C4-2B (cell line): Measurements from ENCODE around the gene FUNDC2.

Experiments
- CTCF ChIP-seq: fragments of 450-650 bp; conservative IDR thresholded peaks from 2 replicates; pipeline ENCODE4 v1.5.1; 2017; ENCODE audit warnings: mild to moderate bottlenecking
- ZFX ChIP-seq: fragments of 450-650 bp; IDR thresholded peaks from 2 replicates; pipeline ENCODE4 v1.6.1; 2017

GRCh38 chrX:155086202-155086840 is 59.7 kb downstream of the FUNDC2 start:
- peak; percentile 70 for TF ChIP-seq CTCF
- TF ChIP-seq ZFX: no peak
